Activated CD4-positive, CD25-positive, alpha-beta regulatory T cell treated with anti-CD3 and anti-CD28 coated beads, Interleukin-2, amount 50 U/mL, for 24 hours (primary cell): ENCODE measurements around the gene STRIP1.
"Not testable (repeated sequence)": the region's sequence is repeated elsewhere in the genome, so short reads cannot be mapped to it uniquely, and the experiment has no call there.

Experiments
- ATAC-seq, 2 donors: fragments of 150-1000 bp; cut with Tn5 transposase; one replicate each; pipeline ENCODE4 v1.10.0; 2021; ENCODE audit warnings: mild to moderate bottlenecking in 1 of 2, moderate library complexity in 1 of 2

STRIP1 gene

DNA sequence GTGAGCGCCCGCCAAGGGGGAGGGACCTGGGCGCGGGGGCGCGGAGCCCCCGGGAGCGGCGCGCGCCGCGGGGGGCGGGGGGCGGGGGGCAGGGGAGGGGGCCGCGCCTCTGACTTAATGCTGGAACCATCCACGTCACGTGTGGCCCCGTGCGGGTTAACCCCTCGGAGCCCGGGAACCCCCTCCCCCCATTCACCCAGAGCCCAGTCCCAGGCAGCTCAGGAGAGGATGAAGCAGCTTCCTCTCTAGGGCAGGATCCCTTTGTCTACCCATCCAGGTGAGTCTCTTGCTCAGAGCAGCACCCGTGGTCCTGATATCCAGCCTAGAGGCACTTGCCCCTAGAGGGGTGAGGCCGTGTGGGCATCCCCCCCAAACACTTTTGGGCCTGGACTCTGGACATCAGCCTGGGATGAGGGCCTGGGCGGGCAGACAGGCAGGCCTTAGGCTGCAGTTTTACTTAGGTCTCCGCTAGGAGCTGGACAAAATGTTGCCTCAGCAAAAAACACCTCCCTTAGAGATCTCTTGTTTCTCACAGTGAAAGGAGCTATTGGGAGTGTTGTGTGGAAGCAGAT is 36.3 kb downstream of the STRIP1 start, which contains the start of gene ALX3:
TSS of gene ALX3 (minus strand) at position 2 of the 572 bp plus-strand sequence. CDS start 60 bp downstream, outside the sequence.
- no peak for ATAC-seq

DNA sequence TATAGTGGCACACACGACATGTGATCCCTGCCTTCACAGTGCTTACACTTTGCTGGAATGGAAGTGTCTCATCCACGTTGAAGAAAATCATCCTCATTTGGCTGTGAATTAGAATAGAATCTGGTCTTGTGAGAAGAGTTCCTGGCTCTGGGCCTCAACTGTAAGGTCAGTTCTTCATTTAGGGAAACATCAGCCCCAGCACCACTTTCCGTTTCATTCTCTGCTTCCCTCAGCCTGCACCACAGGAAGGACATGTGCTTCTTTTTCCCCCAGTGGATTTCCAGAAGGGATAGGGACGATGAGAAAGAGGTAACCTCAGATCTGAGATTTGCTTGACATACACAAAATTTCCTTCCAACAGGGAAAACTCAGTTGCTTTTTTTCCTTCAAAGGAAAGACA is 39.7 kb downstream of the STRIP1 start:
- ATAC-seq = no peak

DNA sequence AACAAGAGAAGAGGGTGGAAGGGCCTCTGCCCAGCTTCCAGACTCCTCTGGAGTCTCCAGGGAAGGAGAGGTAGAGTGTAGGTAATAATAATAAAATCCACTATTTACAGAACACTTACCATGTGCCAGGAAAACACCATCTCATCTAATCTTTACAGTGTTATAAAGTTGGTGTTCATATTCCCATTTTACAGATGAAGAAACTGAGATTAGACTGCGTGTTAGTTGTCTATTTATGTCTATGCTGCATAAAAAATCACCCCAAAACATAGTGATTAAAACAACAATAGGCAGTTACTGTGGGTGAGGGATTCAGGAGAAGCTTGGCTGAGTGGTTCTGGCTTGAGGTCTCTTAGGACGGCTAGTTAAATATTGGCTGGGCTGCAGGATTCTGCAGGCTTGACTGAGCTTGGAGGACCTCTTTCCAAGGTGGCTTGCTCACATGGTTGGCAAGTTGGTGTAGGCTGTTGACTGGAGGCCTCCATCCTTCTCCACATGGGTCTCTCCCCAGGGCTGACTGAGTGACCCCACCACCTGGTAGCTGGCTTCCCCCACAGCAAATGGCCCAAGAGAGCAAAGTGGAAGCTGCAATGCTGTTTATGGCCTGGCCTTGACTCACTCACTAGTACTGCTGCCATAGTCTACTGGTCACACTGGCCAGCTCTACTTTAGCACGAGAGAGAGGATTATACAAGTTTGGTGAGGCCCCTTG is 42.5 kb downstream of the STRIP1 start:
- no peak for ATAC-seq

DNA sequence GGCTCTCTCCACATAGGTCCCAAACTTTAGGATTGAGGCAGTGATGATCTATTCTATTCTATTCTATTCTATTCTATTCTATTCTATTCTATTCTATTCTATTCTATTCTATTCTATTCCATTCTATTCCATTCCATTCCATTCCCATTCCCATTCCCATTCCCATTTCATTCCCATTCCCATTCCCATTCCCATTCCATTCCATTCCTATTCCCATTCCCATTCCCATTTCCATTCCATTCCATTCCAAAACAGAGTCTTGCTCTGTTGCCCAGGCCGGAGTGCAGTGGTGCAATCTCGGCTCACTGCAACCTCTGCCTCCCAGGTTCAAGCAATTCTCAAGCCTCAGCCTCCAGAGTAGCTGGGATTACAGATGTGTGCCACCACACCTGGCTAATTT is 45.6 kb downstream of the STRIP1 start:
- ATAC-seq = not testable (repeated sequence)

DNA sequence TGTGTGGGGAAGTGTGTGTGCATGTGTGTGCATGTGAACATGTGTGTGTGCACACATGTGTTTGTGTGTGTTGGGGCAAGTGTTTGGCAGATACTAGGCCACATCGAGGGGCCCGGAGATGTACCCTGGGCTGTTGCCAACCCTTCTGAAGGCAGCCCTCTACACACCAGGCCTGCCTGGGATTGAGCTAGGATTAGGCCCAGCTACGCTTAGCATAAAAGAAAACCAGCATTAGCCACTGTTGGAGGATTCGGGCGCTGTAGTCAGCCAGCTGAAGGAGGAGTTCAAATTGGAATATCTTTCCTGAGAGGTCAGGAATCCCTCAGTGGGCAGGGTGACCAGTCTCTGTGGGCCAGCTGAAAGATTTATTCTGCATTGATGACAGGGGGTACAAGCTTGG is 46.6 kb downstream of the STRIP1 start:
- no peak for ATAC-seq

DNA sequence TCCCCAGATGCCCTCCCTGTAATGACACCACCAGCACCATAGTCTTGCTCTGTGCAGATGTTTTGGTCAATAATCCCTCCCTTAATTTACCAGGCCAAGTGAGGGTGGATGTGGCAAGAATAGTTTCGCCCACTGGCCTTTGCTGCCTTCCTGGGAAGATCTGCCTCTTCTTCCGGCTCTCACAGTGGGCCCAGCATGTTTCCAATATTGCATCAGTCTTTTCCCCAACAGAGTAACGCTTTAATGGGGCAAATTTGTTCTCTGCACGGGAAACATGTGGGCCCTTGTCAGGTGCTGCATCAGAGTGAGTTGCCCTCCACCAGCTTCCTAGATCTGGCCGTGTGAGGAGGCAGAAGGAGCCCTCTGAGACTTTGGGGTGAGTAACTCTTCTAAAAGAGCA is 48.1 kb downstream of the STRIP1 start:
- ATAC-seq = no peak

DNA sequence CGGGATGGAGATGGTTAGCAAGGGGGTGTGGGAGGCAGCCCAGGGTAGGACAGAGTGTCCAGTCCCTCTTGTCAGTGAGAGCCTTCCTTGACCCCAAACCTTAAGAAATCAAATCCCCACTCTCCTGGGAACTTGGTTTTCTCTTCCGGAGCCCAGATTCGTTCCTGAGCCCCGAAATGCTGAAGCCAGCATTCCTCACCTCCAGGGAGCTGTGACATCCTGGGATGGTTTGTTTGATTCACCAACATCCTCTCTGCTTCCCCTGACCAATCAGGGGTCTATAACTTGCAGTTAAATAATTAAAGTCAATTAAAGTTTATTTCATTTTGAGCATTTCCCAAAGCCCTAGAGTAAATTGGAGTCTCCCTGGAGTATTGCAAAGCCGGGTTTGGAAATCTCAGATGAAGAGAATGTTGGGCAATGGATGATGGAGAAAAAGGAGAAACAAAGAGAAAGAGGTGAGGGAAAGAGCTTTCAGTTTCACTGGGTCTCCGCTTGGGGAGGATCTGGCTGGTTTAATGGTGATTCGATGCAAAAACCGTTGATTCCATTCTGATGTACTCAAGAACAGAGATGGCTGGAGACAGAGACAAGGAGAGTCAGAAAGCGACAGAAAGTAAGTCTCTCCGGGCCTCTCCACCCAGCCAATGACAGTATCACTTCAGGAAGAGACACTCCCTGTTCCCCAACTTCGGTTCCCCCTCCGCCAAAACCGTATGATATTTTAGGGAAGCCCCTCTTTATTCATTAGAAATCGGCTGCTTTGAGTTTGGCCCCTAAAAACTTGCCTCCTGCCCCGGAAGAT is 48.8 kb downstream of the STRIP1 start:
- ATAC-seq = no peak

DNA sequence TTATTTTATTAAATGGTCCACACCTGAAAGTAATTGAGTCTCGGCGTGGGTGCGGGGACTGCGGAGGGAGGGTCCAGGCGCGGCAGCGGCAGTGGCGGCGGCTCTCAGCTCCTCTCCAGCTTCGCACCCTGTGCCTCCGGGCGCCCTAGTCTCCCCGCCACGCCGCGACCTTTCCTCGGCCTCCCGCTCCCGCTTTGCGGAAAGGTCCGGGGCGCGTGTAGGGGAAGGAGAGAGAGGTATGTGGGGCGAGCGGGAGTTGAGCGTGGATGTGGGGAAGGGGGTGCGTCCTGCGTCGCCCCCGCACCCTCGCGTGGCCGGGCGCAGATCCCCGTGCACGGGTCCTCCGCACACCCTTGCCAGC is 49.4 kb downstream of the STRIP1 start:
- ATAC-seq = peak in 1 of 2 donors; percentile 14

DNA sequence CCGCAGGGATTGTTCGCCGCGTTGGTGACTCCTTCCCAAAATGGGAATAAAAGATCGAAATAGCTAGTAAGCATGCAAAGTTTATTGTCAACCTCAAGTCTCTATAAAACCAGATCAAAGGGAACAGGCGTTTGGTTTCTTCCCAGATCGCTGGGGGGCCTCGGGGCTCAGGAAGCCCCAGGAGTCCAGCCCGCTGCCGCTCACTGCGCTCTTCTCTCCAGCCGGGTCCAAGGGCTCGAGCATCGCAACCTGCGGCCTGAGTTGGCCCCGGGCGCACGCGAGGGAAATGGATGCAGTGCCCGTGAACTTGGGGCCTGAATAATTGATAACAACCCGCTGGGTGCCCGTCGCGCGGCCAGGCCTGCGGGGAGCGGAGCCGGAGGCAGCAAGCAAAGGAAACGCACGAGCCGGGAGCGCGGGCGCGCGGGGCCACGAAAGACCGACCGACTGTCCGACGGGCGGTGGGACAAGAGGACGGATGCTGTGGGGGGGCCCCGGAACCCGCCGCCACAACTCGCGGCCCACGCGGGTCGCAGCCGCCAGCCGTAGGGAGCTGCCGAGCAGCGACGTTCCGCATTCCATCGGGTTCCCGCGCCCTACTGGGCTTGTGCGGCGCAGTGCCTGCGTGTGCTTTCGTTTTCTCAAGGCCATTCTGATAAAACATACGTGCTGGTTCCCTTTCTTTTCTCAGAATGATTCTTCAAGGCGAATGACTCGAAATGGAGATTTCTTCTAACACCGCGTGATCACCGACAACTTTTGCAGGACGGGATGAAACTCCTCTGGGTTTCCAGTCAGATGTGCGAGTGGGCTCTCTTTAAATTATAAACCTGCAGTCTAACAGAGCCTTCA is 50.0 kb downstream of the STRIP1 start:
- peak; percentile 71 to 73 for ATAC-seq

DNA sequence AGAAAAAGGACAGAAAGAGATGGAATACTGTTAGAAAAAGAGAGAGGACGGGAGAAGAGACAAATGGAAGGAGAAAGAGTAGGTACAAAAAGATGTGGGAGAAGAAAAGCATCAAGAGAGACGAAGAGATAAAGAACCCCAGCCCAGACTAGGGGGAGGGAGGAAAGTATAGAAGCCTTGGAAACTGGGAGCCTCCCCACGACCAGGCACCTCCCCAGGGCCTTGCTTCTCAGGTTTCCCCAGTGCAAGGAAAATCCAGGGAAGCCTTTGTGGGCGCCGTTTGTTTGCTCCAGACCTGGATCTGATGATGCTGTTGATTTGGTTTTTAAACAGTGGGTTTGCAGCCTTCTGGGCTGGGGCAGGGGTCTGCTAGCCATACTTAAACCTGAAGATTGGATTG is 51.2 kb downstream of the STRIP1 start:
- ATAC-seq = no peak

DNA sequence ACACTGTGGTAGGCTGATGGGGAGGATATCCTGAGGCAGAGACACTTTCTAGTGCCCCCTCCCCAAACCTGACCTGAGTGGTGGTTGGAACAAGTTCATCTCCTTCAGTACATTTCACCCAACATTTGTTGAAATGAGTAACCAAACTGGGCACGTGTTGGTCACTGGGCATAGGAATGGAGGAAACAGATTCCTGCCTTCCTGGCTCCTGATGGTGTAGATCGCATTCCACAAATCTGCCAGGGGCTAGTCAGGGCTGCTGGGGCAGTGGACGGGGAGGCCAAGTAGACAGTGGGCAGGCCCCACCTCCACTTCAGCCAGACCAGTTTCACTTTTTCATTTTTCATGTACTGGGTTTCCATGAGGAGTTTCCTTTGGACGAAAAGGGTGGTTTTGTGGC is 52.5 kb downstream of the STRIP1 start:
- no peak for ATAC-seq

DNA sequence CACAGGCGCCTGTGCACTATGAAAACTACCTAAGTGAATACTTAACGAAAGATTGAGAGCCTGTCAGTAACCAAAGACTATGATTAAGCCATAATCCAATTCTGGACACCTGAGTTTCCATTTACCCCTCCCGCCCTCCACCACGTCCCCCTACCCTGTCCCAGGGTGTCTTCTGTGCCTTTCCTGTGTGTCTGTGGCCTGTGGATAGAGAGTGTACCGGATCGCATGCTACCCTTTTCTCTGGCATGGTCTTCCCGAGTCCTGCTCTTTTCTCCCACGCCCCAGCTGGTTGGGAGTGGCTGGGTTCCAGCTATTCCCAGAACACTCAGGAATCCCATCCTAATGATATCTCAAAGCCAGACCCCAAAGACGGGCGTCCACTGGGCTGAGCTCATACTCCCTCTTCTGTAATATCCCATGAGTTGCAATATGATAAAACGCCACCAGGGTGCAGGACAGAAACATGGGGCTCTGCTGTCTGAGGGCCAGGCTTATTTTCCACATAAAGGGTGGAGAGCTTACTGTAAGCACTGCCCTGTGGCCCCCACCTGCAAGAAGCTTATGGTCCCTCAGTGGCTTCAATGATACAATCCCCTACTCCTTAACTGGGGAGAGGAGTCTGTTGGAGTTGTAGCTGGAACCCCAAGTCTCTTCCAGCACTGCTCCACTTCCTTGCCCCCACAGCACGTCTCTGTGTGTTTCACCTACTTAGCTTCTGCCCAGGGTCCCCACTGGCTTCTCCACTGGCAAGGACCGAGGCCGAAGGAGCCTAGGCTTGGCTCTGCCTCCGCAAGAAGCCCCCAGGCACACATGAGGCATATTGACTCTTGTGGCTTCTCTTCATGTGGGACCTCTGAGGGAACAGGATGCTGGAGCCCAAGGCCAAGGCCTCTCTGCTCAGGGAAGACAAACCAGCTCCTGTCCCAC is 53.7 kb downstream of the STRIP1 start:
- ATAC-seq = peak; percentile 43 to 52

DNA sequence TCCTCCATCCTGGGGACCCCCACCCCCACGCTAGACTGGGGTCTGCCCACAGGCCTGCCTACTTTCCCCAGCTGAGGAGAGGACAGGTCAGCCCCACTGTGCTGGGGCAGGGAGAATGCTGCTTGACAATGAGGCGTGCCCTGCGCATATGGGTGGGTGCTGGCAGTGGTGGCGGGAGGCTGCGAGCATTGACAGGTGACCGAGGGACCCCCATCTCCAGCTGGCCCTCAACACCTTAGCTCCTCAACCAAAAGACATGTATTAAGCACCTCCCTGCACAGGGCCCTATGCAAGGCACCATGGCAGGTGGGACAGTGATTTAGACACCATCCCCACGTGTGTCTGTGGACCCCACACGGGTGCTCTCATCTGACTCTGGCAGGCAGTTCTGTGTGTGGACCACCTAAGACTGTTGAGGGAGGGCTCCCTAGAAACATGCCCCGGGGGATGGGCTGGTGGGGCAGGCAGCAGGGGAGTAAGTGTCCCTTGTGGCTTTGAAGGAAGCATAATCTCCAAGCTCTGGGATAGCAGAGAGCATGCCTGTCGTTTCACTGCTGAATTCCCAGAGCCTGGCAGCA is 54.4 kb downstream of the STRIP1 start:
- no peak for ATAC-seq

DNA sequence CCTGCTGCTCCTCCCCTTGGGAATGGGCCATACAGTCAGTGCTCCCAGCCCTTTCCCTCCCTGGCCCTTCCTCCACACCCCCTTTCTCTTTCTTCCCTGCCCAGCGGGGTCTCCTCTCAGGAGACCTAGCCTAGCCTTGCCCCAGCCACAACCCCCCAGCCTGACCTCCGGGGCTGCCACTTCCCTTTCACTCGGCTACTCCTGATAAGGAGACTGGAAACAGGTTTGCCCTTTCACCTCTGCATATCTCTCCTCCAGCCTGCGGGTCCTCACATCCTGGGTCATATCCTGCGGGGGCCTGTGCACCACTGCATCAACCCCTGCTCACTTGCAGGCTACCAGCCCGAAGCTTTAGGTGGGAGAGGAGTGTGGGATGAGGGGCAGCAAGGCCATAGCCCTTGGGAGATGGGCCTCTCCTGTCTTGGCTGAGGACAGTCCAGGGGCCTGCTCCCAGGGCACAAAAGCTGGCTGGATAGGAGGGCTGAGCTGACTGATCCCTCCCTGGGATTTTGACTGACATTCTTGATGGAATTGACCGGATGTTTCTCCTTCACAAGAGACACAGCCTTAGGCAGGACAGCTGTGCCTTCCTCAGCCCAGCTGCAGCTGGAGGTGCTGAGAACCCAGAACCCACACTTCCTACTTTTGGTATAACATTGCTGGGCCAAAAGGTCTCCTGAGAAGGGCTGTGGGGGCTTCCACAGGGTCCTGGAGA is 55.3 kb downstream of the STRIP1 start:
- no peak for ATAC-seq

DNA sequence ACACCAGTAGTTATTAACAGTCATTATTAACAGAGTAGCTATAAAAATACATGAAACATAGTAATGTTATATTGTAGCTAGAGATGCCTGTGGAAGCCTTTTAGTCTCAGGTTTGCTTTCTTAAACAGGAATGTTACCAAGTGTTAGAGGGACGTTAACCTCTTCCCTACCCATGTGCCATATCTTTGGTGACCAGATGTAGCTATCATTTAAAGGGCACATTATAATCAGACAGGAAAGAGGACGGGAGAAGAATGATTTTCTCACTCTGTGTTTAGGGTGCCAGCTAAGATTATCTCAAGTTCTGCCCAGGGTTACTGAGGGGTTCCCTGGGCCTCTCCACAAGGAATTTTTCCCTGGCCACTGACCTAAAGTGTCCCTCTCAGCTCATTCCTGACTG is 57.0 kb downstream of the STRIP1 start:
- no peak for ATAC-seq

DNA sequence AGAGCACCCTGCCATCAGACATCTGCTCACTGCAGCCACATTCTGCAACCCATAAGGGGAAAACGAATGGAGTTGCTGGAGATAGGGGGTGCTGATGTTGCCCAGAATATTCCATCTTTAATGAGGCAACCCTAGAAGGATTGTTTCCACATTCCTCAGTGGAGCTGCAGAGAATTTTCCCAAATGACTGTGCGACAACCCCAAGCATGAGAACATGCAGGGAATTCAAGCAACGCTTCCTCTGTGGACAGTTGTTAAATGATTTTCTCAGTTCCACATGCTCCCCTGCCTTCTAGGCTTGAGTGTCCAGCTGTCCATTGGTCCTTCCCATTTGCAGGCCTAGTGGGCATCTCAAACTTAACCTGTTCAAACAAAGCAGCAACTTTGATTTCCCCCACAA is 57.4 kb downstream of the STRIP1 start:
- ATAC-seq = no peak

DNA sequence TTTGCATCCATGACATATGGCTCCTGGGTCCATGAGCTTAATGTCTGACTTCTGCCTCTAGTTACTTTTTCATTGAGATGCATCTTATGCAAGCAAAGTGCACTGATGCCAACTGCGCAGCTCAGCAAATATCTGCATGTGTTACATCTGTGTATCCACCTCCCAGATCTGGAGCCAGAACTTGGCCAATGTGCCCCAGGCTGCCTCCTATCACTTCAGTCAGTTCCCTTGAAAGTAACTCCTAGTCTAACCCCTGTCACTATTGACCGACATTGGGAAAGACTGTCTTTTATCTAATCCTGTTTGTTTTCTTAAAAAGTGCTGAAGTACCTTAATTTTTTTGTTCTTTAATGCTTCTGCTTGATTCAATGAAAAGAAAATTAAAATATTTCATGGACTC is 58.6 kb downstream of the STRIP1 start:
- no peak for ATAC-seq

DNA sequence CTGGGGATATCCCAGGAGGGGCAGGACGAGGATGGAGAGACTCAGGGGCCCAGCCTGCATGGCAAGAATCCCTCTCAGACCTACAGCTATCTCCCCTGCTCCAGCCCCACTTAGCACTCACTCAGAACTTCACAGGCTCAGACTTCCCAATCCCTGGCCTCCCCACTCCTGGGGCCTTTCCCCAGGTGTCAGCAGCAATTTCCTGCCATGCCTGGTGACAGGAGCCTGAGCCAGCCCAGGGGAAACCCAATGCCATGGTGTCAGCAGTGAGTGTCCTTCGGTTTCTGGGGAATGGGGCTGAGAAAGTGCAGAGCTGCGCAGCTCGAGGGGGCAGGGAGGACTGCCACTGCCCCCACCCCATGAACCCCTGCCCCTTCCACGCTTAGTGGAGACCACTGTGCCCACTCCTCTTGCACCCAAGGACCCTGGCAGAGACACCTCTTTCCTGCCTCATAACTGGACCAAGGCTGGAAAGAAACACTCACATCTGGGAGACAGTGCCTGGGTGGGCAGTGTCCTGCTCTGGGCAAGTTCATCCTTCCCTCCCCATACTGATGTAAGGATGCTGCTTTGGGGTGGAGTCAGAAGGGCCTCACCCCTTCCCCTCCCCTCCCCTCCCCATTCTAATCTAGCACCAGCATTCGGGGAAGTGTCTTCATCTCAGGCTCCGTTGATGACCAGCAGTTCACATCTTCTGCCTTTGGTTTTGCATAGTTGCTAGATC is 60.7 kb downstream of the STRIP1 start:
- no peak for ATAC-seq

DNA sequence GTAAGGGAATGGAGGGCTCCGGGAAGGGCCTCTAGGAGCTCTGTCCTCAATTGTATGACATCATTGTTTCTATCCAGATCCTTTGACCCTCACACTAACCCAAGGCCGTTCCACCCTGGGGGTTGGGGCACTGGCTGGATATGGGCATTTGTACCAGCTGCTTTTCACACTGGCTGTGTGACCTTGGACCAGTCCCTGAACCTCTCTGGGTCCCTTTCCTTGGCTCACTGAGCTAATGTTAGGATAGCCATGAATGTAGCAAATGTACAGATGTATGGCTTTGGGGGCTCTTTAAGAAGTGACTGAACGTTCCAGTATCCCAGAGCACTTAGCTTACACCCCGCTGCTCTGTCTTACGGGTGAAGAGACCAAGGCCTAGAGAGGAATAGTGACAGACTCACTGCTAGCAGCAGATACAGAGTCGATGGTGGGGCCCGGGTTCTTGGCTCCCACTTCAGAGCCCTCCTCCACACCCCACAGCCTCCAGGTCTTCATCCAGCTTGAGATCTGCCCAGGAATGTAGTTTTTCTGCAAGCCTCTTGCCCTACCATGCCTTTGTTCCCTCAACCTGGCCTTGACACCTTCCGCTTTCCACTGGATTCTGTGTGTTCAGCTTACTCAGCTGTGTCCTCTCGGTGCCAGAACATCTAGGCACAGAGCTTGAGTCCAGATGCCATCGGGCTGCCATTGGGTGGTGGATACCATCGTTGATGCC is 63.2 kb downstream of the STRIP1 start:
- ATAC-seq = no peak
